HepG2 (cell line): ENCODE results near the gene GPR17. TPM values are rescaled to one million over a fixed set of nuclear protein-coding genes. Genes with fewer than 3 reads are reported as not detected.

Experiments
- CREM ChIP-seq, 2 experiments: sonication (generic) in 1 of 2; formaldehyde crosslinking in 1 of 2; IDR thresholded peaks; 2 replicates each; pipeline versions ENCODE4 v1.4.0 to v1.6.1; 2016 to 2020; ENCODE audit warnings: antibody characterized with exemption in 1 of 2, mild to moderate bottlenecking in 1 of 2, missing genetic modification reagents in 1 of 2
- NFIB ChIP-seq: sonication (generic); formaldehyde crosslinking; IDR thresholded peaks from 2 replicates; pipeline ENCODE4 v1.9.0; 2021; ENCODE audit warnings: missing genetic modification reagents, mild to moderate bottlenecking, borderline replicate concordance
- TCF7L2 ChIP-seq: IDR thresholded peaks from 2 replicates; pipeline ENCODE4 v1.6.1; 2011; ENCODE audit warnings: mild to moderate bottlenecking, low read depth, low read length, moderate library complexity
- ZSCAN22 ChIP-seq: sonication (generic); formaldehyde crosslinking; IDR thresholded peaks from 2 replicates; pipeline ENCODE4 v1.4.0; 2020; ENCODE audit warnings: mild to moderate bottlenecking, missing genetic modification reagents
- polyA plus RNA-seq, 8 experiments: library from polyadenylated mRNA; depleted of rRNA in 3 of 8; stranded (reverse) in 7 of 8; unstranded in 1 of 8; fragments of >200 nt; fragmentation: Illumina TruSeq in 4 of 8; extraction: Trizol in 4 of 8; gene quantifications; 2 replicates each; pipeline versions ENCODE4 v1.2.1 to v1.2.3, GENCODE V29; 2011 to 2016; ENCODE audit warnings: low read depth in 4 of 8, missing spikeins in 1 of 8, mixed read lengths in 1 of 8; ENCODE audit not compliant: insufficient read depth in 1 of 8
- total RNA-seq, 5 experiments: library from RNA; depleted of rRNA; stranded (reverse); fragments of >200 nt; fragmentation: Illumina TruSeq; extraction: Trizol; gene quantifications; 2 replicates each; pipeline ENCODE4 v1.2.3, GENCODE V29; 2016; ENCODE audit warnings: low read depth in 1 of 5
- TF ChIP-seq, protein P1 (sequence below): IDR thresholded peaks from 2 replicates; pipeline ENCODE4 v1.4.0; 2020; ENCODE audit warnings: mild to moderate bottlenecking, missing genetic modification reagents
- TF ChIP-seq, protein P2 (sequence below): sonication (generic); formaldehyde crosslinking; IDR thresholded peaks from 2 replicates; pipeline ENCODE4 v1.4.0; 2020; ENCODE audit warnings: missing genetic modification reagents, borderline replicate concordance
- TF ChIP-seq, protein P3 (sequence below): IDR thresholded peaks from 2 replicates; pipeline ENCODE4 v1.6.1; 2016
- TF ChIP-seq, protein P4 (sequence below): sonication (generic); formaldehyde crosslinking; IDR thresholded peaks from 2 replicates; pipeline ENCODE4 v1.4.0; 2020; ENCODE audit warnings: missing genetic modification reagents, borderline replicate concordance
- TF ChIP-seq, protein P5 (sequence below): sonication (generic); formaldehyde crosslinking; IDR thresholded peaks from 2 replicates; pipeline ENCODE4 v1.5.1; 2020; ENCODE audit warnings: missing genetic modification reagents, mild to moderate bottlenecking, borderline replicate concordance

The GPR17 gene
- total and polyA plus RNA-seq, 2 of the 13 experiments (the other 11 are each of a cell fraction or from before 2014, with no cell fraction given), result not detected

DNA sequence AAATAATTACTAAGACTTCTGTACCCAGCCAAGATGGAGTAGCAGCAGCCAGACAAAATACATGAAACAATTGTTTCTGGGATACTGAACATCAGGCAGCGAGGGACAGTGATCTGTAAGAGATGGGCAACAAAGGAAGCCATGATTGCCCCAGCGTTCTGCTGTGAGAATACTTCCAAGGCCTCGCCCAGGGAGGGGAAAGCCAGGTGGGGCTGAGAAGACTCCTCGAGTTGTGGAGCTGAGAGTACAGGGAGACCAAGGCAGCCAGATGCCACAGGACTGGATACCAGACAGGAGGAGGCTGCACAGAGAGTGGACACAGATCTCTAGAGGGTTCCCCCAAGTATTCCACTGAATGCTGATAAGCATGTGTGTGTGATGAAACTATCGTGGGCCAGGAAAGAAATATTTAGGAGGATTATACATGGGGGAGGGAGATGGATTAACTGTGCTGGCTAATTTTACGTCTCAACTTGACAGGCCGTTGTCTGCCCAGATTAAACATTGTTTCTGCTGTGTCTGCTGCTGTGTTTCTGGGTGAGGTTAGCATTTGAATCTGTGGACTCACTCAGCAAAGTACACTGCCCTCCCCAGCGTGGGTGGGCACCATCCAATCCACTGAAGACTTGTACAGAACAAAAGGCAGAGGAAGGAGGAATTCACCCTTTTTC is 39.6 kb downstream of the GPR17 start (continued):
- TF ChIP-seq, protein P1, sequence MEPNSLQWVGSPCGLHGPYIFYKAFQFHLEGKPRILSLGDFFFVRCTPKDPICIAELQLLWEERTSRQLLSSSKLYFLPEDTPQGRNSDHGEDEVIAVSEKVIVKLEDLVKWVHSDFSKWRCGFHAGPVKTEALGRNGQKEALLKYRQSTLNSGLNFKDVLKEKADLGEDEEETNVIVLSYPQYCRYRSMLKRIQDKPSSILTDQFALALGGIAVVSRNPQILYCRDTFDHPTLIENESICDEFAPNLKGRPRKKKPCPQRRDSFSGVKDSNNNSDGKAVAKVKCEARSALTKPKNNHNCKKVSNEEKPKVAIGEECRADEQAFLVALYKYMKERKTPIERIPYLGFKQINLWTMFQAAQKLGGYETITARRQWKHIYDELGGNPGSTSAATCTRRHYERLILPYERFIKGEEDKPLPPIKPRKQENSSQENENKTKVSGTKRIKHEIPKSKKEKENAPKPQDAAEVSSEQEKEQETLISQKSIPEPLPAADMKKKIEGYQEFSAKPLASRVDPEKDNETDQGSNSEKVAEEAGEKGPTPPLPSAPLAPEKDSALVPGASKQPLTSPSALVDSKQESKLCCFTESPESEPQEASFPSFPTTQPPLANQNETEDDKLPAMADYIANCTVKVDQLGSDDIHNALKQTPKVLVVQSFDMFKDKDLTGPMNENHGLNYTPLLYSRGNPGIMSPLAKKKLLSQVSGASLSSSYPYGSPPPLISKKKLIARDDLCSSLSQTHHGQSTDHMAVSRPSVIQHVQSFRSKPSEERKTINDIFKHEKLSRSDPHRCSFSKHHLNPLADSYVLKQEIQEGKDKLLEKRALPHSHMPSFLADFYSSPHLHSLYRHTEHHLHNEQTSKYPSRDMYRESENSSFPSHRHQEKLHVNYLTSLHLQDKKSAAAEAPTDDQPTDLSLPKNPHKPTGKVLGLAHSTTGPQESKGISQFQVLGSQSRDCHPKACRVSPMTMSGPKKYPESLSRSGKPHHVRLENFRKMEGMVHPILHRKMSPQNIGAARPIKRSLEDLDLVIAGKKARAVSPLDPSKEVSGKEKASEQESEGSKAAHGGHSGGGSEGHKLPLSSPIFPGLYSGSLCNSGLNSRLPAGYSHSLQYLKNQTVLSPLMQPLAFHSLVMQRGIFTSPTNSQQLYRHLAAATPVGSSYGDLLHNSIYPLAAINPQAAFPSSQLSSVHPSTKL (CRISPR knock-in tag), result no peak
- TF ChIP-seq, protein P2, sequence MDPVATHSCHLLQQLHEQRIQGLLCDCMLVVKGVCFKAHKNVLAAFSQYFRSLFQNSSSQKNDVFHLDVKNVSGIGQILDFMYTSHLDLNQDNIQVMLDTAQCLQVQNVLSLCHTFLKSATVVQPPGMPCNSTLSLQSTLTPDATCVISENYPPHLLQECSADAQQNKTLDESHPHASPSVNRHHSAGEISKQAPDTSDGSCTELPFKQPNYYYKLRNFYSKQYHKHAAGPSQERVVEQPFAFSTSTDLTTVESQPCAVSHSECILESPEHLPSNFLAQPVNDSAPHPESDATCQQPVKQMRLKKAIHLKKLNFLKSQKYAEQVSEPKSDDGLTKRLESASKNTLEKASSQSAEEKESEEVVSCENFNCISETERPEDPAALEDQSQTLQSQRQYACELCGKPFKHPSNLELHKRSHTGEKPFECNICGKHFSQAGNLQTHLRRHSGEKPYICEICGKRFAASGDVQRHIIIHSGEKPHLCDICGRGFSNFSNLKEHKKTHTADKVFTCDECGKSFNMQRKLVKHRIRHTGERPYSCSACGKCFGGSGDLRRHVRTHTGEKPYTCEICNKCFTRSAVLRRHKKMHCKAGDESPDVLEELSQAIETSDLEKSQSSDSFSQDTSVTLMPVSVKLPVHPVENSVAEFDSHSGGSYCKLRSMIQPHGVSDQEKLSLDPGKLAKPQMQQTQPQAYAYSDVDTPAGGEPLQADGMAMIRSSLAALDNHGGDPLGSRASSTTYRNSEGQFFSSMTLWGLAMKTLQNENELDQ, result no peak
- TF ChIP-seq, protein P3, sequence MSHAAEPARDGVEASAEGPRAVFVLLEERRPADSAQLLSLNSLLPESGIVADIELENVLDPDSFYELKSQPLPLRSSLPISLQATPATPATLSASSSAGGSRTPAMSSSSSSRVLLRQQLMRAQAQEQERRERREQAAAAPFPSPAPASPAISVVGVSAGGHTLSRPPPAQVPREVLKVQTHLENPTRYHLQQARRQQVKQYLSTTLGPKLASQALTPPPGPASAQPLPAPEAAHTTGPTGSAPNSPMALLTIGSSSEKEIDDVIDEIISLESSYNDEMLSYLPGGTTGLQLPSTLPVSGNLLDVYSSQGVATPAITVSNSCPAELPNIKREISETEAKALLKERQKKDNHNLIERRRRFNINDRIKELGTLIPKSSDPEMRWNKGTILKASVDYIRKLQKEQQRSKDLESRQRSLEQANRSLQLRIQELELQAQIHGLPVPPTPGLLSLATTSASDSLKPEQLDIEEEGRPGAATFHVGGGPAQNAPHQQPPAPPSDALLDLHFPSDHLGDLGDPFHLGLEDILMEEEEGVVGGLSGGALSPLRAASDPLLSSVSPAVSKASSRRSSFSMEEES (CRISPR knock-in tag), result no peak
- TF ChIP-seq NFIB (CRISPR knock-in tag) (no peak), TCF7L2 (no peak), CREM (IDR thresholded peaks at IDR 0.05) (no peak), CREM (CRISPR knock-in tag; IDR thresholded peaks at IDR 0.05) (no peak), ZSCAN22 (CRISPR knock-in tag) (no peak)
- TF ChIP-seq, protein P4, sequence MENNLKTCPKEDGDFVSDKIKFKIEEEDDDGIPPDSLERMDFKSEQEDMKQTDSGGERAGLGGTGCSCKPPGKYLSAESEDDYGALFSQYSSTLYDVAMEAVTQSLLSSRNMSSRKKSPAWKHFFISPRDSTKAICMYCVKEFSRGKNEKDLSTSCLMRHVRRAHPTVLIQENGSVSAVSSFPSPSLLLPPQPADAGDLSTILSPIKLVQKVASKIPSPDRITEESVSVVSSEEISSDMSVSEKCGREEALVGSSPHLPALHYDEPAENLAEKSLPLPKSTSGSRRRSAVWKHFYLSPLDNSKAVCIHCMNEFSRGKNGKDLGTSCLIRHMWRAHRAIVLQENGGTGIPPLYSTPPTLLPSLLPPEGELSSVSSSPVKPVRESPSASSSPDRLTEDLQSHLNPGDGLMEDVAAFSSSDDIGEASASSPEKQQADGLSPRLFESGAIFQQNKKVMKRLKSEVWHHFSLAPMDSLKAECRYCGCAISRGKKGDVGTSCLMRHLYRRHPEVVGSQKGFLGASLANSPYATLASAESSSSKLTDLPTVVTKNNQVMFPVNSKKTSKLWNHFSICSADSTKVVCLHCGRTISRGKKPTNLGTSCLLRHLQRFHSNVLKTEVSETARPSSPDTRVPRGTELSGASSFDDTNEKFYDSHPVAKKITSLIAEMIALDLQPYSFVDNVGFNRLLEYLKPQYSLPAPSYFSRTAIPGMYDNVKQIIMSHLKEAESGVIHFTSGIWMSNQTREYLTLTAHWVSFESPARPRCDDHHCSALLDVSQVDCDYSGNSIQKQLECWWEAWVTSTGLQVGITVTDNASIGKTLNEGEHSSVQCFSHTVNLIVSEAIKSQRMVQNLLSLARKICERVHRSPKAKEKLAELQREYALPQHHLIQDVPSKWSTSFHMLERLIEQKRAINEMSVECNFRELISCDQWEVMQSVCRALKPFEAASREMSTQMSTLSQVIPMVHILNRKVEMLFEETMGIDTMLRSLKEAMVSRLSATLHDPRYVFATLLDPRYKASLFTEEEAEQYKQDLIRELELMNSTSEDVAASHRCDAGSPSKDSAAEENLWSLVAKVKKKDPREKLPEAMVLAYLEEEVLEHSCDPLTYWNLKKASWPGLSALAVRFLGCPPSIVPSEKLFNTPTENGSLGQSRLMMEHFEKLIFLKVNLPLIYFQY, result no peak
- TF ChIP-seq, protein P5, sequence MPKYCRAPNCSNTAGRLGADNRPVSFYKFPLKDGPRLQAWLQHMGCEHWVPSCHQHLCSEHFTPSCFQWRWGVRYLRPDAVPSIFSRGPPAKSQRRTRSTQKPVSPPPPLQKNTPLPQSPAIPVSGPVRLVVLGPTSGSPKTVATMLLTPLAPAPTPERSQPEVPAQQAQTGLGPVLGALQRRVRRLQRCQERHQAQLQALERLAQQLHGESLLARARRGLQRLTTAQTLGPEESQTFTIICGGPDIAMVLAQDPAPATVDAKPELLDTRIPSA (CRISPR knock-in tag), result no peak
